ENCODE measurements around the gene TECTB.

Gene TECTB

GRCh38 chr10:112282086-112282485 lies 1.1 kb upstream of the TECTB start:
- Mint-ChIP-seq H3K4me1 (peaks cover 5% of the 10 kb centered on the region), H3K27ac (no peak overlapping the region), H3K36me3 (ENCODE audit: low read depth) (no peaks in the 10 kb centered on the region), H3K9me3 (no peaks in the 10 kb centered on the region), H3K27me3 (ENCODE audit: low read depth) (peaks cover 19% of the 10 kb centered on the region), H3K4me3 (no peak overlapping the region)
- TF ChIP-seq CTCF (IDR thresholded peaks at IDR 0.05; ENCODE audit: unreplicated experiment in 3 of 3), result no peak

GRCh38 chr10:112286837-112287818 lies 3.9 kb downstream of the TECTB start:
- H3K4me3 Mint-ChIP-seq, result no peak overlapping the region
- H3K27ac Mint-ChIP-seq, result no peak overlapping the region
- no peaks in the 10 kb centered on the region for H3K36me3 Mint-ChIP-seq (ENCODE audit: low read depth)
- peaks cover 15% of the 10 kb centered on the region for H3K27me3 Mint-ChIP-seq (ENCODE audit: low read depth)
- no peak for TF ChIP-seq CTCF (IDR thresholded peaks at IDR 0.05; ENCODE audit: unreplicated experiment in 3 of 3)
- no peaks in the 10 kb centered on the region for H3K4me1 Mint-ChIP-seq
- no peaks in the 10 kb centered on the region for H3K9me3 Mint-ChIP-seq

- Mint-ChIP-seq H3K36me3 (ENCODE audit: low read depth) (no peaks in the 10 kb centered on the region), H3K9me3 (no peaks in the 10 kb centered on the region), H3K4me3 (no peak overlapping the region), H3K4me1 (no peaks in the 10 kb centered on the region), H3K27ac (no peak overlapping the region), H3K27me3 (ENCODE audit: low read depth) (peaks cover 15% of the 10 kb centered on the region)
- TF ChIP-seq CTCF (IDR thresholded peaks at IDR 0.05; ENCODE audit: unreplicated experiment in 3 of 3), result no peak
Observed at GRCh38 chr10:112287844-112288243, 4.6 kb downstream of the TECTB start.

GRCh38 chr10:112288486-112288885 lies 5.3 kb downstream of the TECTB start:
- Mint-ChIP-seq H3K36me3 (ENCODE audit: low read depth) (no peaks in the 10 kb centered on the region), H3K9me3 (no peaks in the 10 kb centered on the region), H3K4me3 (no peak overlapping the region), H3K4me1 (no peaks in the 10 kb centered on the region), H3K27ac (no peak overlapping the region), H3K27me3 (ENCODE audit: low read depth) (peaks cover 15% of the 10 kb centered on the region)
- no peak for TF ChIP-seq CTCF (IDR thresholded peaks at IDR 0.05; ENCODE audit: unreplicated experiment in 3 of 3)

- H3K4me3 Mint-ChIP-seq, result no peak overlapping the region
- H3K9me3 Mint-ChIP-seq, result no peaks in the 10 kb centered on the region
- H3K36me3 Mint-ChIP-seq (ENCODE audit: low read depth), result no peaks in the 10 kb centered on the region
Observed at GRCh38 chr10:112289373-112290053, 6.3 kb downstream of the TECTB start.

More at GRCh38 chr10:112289373-112290053, 6.3 kb downstream of the TECTB start:
- Mint-ChIP-seq H3K27me3 (ENCODE audit: low read depth) (peaks cover 15% of the 10 kb centered on the region), H3K27ac (no peak overlapping the region), H3K4me1 (no peaks in the 10 kb centered on the region)
- no peak for TF ChIP-seq CTCF (IDR thresholded peaks at IDR 0.05; ENCODE audit: unreplicated experiment in 3 of 3)
